Fibroblast of skin of left quadriceps (primary cell): ENCODE measurements around the gene TRAF2.
"Not testable (repeated sequence)": the region's sequence is repeated elsewhere in the genome, so short reads cannot be mapped to it uniquely, and the experiment has no call there.

ENCODE experiments used
- DNase-seq, 2 experiments: peaks; one replicate each; pipeline ENCODE4 v3.0.0-alpha.2; 2013; ENCODE audit warnings: low read depth in 2 of 2

Gene TRAF2

GRCh38 chr9:136857581-136858412 is 28.5 kb upstream of the TRAF2 start:
- DNase-seq, result no peak

DNA sequence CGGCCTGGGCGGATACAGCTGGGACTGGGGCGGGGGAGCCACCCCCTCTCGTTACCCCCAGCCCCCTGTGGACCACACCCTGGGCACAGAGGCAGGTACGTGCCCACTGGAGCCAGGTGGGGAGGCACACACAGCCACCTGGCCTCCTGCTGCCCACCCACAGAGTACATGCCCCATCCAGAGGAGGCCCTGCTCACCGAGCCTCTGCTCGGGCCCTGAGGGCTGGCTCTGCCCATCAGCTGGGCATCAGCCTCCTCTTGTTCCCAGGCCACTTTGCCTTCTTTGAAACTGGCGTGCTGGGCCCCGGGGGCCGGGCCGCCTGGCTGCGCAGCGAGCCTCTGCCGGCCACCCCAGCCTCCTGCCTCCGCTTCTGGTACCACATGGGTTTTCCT is 27.9 kb upstream of the TRAF2 start:
- DNase-seq, result no peak

- DNase-seq, result no peak
Observed at GRCh38 chr9:136858844-136859757, 27.2 kb upstream of the TRAF2 start.

GRCh38 chr9:136860529-136860928 is 25.8 kb upstream of the TRAF2 start:
- DNase-seq, result no peak

GRCh38 chr9:136860933-136861873 is 25.1 kb upstream of the TRAF2 start:
- no peak for DNase-seq

GRCh38 chr9:136861874-136862457 is 24.4 kb upstream of the TRAF2 start:
- no peak for DNase-seq

DNA sequence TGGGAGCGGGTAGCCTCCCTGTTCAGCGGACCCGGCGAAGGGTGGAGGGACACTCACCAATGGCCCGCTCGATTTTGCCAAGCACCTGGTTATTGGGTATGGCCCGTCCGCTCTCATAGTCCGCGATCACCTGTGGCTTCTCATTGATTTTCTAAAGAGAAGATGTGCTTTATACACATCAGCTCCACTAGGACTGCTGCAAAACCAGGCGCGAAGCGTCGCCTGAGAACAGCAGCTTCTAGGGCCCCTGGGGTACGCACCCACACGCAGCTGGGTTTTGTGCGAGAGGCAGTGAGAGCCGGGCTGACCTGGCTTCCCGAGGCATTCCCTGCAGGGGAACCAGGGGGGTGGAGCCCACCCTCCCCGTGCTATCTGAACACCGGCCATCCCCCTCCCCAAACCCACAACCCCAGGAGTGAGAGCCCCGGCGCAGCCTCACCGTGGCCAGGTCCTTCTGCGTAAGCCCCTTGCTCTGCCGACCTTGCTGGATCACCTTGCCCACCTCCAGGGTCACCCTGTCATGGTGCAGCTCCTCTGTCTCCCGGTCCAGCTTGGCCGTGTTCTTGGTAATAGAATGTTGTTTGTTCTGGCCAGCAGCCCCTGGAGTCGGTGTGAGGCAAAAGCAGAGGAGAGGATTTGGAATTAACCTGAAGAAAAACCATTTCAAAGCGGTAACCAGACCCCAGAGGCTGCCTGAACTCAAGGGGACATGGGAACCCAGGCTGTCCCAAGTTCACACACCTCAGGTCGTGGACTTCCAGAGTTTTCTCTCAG is 23.3 kb upstream of the TRAF2 start:
- no peak for DNase-seq

- DNase-seq, result no peak
Observed at GRCh38 chr9:136863623-136864273, 22.6 kb upstream of the TRAF2 start.

GRCh38 chr9:136865041-136865767 is 21.1 kb upstream of the TRAF2 start:
- DNase-seq, result no peak

DNA sequence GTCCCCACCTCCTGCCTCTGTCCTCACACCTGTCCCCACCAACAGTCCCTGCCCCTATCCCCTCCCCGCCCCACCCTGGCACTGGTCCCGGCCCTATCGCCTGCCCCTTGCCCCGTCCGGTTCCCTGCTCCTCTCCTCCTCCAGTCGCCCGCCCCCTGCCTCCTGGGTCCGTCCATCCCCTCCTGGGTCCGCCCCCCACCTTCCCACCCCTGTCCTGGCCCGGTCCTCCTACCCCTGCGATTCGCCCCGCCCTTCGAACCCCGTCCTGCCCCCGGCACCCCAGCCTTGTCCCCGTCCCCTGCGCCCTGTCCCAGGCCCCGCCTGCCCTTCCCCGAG is 20.6 kb upstream of the TRAF2 start:
- DNase-seq, result no peak

DNA sequence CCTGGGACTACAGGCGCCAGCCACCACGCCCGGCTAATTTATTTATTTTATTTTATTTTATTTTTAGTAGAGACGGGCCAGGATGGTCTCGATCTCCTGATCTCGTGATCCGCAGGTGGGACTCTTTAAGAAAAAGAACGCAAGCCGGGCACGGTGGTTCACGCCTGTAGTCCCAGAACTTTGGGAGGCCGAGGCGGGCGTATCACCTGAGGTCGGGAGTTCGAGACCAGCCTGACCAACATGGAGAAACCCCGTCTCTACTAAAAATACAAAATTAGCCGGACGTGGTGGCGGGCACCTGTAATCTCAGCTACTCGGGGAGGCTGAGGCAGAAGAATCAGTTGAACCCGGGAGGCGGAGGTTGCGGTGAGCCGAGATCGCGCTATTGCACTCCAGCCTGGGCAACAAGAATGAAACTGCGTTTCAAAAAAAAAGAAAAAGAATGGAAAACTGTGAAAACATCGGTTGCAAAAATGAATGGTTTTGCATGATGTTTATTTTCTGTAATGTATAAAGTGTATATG is 19.4 kb upstream of the TRAF2 start:
- not testable (repeated sequence) for DNase-seq

- DNase-seq, result no peak
Observed at GRCh38 chr9:136867480-136867879, 18.8 kb upstream of the TRAF2 start.

- DNase-seq, result no peak
Observed at GRCh38 chr9:136867917-136868316, 18.4 kb upstream of the TRAF2 start.

GRCh38 chr9:136868644-136869043 is 17.7 kb upstream of the TRAF2 start:
- DNase-seq, result no peak

DNA sequence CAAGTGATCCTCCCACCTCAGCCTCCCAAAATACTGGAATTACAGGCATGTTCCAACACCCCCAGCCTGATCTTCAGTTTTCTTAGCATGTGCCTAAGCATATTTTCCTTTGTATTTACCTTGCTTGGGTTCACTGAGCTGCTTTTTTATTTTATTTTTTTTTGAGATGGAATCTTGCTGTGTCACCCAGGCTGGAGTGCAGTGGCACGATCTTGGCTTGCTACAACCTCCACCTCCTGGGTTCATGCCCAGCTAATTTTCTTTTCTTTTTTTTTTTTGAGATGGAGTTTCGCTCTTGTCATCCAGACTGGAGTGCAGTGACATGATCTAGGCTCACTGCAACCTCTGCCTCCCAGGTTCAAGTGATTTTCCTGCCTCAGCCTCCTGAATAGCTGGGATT is 16.7 kb upstream of the TRAF2 start:
- not testable (repeated sequence) for DNase-seq

- no peak for DNase-seq
Observed at GRCh38 chr9:136875155-136875554, 11.2 kb upstream of the TRAF2 start.

DNA sequence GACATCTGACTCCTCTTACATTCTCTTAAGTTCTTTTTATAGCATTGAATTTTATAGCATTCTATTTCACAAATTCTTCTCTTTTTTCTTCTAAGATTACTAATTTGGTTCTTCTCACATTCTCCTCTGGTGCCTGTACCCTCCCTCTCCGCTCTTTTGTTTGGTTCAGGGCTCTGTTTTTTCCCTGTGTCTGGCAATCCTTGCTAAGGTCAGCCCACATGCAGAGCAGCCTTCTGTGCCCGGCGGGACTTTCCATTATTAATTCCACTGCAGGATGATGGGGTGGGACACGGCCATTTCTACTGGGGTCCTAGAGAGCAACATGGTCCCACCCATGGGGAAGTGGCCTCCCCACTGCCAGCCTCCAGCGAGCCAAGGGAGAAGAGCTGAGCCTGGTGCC is 9.8 kb upstream of the TRAF2 start:
- DNase-seq, result no peak

DNA sequence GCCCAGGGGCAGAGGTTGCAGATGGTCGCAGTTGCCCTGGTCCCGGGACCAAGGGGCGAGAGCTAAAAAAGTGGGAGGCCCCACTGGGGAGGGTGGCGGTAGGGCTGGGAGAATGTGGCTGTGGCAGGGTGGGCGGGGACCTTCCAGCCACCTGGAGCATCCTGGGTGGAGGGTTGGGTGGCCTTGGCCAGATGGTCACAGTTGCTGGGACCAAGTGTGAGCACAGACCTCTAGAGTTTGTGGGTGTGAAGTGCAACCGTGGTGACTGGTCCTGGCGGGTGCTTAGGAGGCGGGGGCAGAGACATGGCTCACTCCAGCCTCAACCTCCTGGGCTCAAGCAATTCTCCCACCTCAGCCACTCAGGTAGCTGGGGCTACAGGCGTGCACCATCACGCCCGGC is 5.7 kb upstream of the TRAF2 start:
- no peak for DNase-seq

DNA sequence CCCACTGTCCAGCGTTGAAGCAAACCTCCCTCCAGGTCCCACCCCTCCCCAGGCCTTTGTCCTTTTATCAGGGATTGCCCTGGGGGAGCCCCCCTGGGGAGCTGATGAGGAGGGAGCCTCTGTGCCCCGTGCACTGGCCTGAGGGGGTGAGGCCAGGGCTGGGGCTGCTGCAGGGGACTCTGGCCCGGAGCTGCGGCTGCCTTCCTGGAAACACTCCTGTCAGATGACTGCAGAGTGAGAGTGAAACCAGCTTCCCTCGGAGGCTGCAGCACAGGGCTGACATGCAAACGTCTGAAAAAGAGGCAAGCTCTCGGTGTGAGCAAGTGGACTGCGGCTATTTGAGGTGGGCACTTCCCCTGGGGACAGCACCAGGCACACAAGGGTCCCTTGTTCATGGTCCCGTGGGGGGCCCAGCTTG is 4.6 kb upstream of the TRAF2 start:
- DNase-seq, result no peak
